Activated CD4-positive, alpha-beta T cell treated with anti-CD3 and anti-CD28 coated beads, Interleukin-2, amount 50 U/mL, for 48 hours (primary cell): Measurements from ENCODE around the gene GUCA1A.
A peak's percentile ranks its signal among the peaks of the same experiment; 100 is the strongest.

ENCODE experiments used
- DNase-seq, 2 experiments: peaks; one replicate each; pipeline ENCODE4 v3.0.0-alpha.2; 2020

The GUCA1A gene

GRCh38 chr6:42173101-42173500, at the start of gene GUCA1A:
GUCA1A (plus strand) TSS chr6:42173364; CDS start chr6:42173614, 250 bp downstream.
- DNase-seq: no peak

DNA sequence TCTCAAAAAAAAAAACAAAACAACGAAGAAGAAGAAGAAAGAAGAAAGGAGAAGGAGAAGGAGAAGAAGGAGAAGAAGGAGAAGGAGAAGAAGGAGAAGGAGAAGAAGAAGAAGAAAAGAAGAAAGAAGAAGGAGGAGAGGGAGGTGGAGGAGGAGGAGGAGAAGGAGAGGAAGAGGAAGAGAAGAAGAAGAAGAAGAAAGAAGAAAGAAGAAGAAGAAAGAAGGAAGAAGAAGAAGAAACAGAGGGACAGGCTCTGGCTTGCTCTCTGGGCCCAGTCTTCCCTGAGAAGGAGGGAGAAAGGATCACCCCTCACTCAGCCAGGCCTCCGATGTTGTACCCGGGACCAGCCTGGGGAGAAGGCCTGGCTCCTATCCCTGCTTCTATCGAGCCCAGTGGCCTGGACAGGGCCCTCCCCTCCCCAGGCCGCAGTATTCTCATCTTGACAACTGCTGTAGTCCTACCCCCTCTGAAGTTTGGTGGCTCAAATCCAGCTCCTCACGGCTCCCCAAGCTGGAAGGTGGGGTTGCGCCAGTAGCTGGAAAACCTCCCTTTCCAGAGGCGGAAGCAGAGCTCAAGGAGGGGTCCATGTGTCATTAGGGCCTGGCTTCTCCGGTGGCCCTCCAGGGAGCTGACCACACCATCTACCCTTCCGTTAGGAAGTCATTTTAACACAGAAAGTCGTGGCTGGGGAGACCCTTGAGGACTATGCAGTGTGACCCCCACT, 49.6 kb upstream of the GUCA1A start:
- no peak for DNase-seq

DNA sequence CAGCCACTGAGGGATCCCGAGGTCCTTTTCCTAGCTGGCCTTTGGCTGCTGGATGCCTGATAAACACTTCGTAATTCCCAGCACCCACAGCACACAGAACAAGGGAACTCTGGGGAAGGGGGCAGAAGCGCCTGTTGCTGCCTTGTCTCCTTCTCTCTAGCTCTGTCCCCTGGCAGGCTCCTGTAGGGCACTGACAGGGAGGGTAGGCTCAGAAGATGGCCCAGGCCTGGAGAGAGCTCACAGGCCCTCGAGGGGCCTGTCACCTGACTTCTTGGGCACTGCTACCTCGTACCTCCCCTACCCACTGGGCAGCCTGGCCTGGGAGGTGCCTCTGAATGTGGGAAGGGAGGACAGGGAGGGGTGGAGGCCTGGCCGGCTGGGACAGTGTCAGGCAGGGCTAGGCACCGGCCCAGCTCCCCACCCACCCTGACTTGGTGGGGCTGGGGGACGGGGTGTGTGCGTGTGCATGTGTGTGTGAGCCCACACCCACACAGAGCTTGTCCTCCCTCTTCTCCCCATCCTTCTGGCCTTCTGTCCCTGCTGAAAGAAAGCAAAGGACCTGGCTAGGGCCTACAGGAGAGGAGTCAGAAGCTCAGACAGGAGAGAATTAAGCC, 48.8 kb upstream of the GUCA1A start:
- DNase-seq: no peak

- no peak for DNase-seq
Observed at GRCh38 chr6:42125231-42125630, 47.9 kb upstream of the GUCA1A start.

GRCh38 chr6:42125663-42126062, 47.5 kb upstream of the GUCA1A start:
- no peak for DNase-seq

GRCh38 chr6:42128460-42129359, 44.5 kb upstream of the GUCA1A start:
- DNase-seq: no peak

- DNase-seq: no peak
Observed at GRCh38 chr6:42129360-42129676, 43.8 kb upstream of the GUCA1A start.

DNA sequence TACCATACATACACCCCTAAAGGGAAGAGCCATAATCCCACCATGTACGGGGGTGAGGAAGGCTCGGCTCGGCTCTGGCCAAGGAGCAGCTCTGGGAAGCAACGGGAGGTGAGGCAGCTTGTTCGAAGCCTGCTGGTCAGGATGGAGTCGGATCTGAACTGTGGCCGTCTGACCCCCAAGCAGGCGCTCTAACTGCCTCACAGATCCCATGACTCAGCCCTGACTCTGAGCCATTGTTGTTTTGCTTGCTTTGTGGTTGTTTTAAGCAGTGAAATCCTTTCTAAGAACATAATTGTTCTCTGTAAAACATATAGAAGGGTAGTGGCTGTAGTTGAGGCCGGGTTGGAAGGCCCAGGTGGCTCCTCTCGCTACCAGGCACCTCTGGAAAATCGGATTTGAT, 41.6 kb upstream of the GUCA1A start:
- DNase-seq: no peak

DNA sequence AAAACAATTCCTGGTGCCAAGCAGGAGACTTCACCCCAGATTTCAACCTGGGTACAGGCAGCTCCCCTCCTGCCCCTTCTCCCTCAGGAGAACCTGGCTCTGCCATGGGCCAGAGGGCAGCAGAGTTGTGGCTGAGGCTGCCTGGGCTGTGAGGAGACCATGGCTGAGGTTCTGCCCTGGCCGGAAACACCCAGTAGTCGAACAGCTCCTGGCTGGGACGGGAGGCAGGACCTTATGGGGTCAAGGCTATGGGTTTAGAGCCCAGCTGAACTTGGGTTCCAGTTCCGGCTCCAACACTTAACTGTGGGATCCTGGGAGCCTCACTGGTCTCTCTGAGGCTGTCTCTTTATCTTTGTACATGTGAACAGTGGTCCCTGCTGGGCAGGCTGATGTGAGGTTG, 39.2 kb upstream of the GUCA1A start:
- DNase-seq: no peak

DNA sequence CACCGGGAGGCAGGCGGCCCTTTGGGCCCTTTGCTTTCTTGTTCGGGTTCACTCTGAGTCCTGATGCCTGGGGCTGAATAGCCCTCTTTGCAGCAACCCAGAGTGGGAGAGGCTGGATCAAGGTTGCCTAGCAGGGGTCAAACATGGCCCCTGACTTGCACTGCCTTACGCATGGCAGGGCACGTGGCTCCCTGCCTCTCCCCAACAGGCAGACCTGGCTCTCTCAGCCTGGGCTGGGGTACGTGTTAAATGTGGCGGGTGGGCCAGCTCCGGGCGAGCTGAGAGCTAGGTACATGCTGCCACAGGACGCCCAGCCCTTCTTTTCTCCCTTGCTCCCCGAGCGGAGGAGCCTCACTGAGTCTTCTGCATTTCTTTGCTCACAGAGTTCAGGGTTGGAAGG, 38.0 kb upstream of the GUCA1A start:
- DNase-seq: no peak

DNA sequence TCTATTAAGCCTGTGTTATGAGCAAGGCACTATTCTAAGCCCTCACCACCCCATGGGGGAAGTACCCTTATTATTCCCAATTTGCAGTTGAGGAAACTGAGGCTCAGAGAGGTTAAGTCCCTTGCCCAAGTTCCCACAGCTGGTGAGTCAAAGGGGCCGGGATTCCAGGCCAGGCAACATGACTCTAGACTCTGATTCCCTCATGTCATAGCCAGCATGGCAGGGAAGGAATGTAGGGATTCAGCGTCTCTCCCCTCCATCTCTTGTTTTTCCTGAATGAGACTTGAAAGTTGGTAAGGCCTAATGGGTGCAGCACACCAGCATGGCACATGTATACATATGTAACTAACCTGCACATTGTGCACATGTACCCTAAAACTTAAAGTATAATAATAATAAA, 37.4 kb upstream of the GUCA1A start:
- DNase-seq: no peak

DNA sequence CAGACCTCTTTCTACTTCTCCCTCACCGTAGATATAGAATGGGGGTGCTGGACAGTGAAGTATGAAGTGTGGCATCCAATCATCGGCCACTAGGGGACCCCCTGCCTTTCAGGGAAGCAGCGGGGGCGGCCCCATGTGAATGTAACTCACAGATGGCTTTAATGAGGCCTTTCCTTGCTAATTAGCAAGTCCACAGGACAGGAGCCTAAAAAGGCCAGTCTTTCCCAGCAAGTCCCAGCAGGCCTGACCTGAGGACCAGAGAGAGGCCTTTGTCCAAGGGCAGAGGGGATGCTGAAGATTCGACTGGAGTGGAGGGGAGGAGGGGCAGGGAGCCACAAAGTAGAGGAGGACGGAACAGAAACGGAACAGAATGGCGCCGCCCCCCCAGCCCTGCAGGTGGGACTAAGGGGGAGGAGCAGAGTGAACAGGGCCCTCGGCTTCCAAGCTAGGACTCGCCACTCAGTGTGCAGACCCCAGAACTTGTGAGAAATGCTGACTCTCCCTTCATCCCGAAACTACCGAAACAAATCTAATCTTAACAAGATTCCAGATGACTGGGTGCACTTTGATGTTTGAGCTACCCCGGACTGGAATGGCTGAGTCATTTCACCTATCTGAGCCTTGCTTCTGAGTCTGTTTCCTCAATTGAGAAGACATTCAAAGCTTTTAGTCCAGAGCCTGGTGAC, 36.5 kb upstream of the GUCA1A start:
- peak; percentile 22 to 43 for DNase-seq

GRCh38 chr6:42137194-42137753, 35.9 kb upstream of the GUCA1A start:
- DNase-seq: no peak

GRCh38 chr6:42138190-42138589, 35.0 kb upstream of the GUCA1A start:
- DNase-seq: no peak

GRCh38 chr6:42138630-42139619, 34.2 kb upstream of the GUCA1A start:
- DNase-seq: no peak

GRCh38 chr6:42140032-42140431, 33.1 kb upstream of the GUCA1A start:
- no peak for DNase-seq

DNA sequence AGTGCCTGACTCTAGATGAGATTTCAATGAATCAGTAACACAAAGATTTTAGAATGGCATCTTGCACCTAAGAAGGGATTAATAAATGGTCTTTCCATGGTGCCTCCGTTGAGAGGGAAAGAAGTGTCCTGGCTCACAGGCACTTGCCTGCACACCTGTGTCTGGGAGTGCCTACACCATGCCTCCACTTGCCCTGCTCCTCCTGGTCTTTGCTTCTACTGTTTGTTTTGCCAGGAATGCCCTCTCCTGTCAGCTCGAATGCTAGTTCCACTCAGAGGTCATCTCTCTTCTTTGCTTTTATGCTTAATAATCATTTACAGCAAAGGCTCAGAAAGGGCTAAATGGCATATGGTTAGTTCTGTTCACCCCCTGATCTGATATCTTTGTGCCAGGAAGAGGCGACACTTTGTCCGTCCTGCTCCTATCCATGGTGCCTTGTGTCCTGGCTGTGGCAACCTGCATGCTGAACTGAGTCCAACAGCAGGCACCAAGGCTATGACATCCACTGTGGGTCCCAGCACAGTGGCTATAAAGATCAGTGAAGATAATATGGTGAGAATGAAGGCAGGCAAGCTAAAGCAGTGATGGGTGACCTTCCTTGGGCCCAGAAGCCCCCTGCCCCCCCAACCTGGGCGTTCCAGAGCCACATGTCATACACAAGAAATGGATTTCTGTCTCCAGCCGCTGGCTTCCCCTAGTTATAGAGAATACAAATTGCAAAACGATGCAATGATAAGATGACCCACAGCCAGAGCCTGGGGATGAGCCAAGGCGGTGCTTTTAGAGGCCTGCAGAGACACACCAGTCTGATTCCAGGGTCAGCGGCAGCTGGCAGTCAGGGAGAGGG, 32.2 kb upstream of the GUCA1A start:
- no peak for DNase-seq

DNA sequence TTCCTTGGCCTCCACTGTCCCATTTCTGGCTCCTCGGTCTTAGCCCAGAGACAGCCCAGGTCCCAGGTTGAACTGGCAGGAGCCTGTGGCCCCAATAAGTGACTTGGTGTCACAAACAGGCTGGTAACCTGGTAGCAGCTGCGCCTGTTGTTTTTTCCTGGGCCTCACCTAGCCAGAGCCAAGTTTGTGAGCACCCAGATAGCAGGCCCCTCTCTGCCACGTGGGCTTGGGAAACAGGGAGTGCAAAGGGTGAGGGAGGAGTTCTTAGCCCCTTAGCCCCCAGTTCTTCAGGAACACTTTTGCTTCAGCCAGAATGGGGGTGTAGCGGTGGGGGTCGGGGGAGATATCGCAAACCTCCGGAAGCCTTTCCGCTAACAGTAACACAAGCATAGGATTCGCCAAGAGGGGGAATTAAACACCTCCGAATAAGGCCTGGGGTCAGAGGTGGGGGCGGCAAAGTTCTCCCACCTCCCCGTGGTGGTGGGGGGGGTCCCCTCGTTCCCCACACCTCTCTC, 31.5 kb upstream of the GUCA1A start:
- no peak for DNase-seq

DNA sequence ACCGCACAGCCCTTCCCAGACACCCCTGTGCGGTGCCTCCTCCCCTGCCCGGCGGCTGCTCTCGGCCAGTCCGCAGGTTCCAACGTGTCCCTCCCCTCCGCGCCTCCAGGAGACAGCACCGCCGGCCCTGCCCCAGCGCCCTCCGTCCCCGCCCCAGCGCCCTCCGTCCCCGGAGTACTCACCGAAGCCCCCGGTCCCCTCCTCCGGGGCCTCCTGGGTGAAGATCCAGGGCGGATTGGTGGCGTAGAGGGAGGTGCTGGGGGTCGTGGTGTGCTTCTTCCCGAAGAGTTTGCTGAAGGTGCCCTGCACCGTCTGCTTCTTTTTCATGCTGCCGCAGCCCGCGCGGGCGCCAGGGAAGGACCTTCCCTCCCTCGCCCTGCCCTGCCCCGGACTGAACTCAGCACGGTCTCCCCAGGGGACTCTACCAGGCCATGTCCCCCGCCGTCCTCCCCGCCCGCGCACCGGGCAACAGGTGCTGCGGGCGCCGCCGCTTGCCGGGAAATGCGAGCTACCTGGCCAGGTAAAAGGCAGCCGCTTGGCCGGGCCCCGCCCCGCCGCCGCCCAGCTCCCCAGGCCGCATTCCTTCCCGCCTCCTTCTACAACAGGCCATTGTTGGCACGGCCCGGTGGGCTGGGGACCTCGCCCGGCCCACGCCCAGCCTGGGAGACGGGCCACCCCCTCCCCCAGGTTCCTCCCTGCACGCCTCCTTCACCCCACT, 30.9 kb upstream of the GUCA1A start, which contains the start of gene C6orf132:
Gene C6orf132 (minus strand): TSS at position 503 of the 718 bp plus-strand sequence. CDS start 176 bp downstream, at position 327.
- DNase-seq: no peak

DNA sequence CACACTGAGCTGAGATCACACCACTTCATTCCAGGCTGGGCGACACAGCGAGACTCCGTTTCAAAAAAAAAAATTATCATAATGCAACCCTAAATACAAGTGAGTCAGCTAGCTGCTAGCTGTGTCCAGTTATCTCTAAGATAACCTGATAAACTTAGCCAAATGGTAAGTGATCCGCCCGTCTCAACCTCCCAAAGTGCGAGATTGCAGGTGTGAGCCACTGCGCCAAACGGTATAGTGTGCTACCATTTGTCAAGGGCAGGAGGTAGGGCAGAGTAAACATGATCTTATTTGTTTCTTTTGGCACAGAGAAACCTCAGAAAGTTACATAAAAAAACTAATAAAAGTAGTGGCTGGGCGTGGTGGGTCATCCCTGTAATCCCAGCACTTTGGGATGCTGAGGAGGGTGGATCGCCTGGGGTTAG, 26.0 kb upstream of the GUCA1A start:
- no peak for DNase-seq
